Breast epithelium (tissue), 3 donors: ENCODE data around the gene MGAT5B.

Experiments used
- CTCF ChIP-seq, 3 donors: fragments of 450-650 bp; IDR thresholded peaks; one replicate each; pipeline ENCODE4 v1.5.1; 2016 to 2017; ENCODE audit warnings: antibody characterized with exemption in 3 of 3, mild to moderate bottlenecking in 3 of 3, moderate library complexity in 3 of 3
- POLR2A ChIP-seq: fragments of 450-650 bp; IDR thresholded peaks from one replicate; pipeline ENCODE4 v1.6.1; 2016; ENCODE audit warnings: antibody characterized with exemption, mild to moderate bottlenecking, moderate library complexity

DNA sequence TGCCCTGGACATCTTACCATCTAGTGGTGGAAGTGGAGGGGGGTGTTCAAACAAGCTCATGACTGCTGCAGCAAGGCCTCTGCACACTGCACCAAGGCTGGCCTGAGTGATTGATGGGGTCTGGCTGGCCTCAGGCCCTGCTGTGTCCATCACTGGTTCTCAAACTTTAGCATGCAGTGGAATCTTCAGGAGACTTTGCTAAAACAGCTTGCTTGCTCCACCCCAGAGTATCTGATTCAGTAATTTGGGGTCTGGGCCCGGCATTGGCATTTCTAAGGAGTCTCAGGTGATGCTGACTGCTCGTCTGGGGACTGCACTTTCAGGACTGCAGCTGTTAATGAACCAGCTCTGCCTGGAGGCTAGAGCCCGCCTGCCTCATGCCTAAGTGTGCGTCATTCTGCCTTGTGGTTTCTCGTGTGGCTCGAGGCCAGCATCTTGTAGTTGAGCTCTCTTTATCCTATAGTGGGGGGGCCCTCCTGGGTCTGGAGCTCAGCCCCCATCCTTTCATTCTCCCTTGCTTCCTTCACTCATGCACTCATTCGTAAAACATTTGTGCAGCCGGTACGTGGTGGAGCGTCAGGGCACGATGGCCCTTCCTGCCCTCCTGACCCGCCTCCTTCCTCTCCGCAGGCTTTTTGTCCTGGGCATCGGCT, 4.1 kb downstream of the MGAT5B start:
- TF ChIP-seq CTCF (IDR thresholded peaks at IDR 0.05) = no peak
- no peak for TF ChIP-seq POLR2A
